ENCODE measurements around the gene ITGAE. TPM values are rescaled to one million over a fixed set of nuclear protein-coding genes. Genes with fewer than 3 reads are reported as not detected.

Gene ITGAE
- total RNA-seq, 4 donors from 2014 or later = 8.3 to 13.9 (median 9.6) TPM

GRCh38 chr17:3799181-3799945 is 1.6 kb downstream of the ITGAE start:
- DNase-seq (ENCODE audit: low spot score in 2 of 2) = no peak
- H3K4me3 ChIP-seq (ENCODE audit: low read depth, poor library complexity, severe bottlenecking) = no peak overlapping the region
- TF ChIP-seq POLR2A (IDR thresholded peaks at IDR 0.05) = no peak
- TF ChIP-seq, protein P1, sequence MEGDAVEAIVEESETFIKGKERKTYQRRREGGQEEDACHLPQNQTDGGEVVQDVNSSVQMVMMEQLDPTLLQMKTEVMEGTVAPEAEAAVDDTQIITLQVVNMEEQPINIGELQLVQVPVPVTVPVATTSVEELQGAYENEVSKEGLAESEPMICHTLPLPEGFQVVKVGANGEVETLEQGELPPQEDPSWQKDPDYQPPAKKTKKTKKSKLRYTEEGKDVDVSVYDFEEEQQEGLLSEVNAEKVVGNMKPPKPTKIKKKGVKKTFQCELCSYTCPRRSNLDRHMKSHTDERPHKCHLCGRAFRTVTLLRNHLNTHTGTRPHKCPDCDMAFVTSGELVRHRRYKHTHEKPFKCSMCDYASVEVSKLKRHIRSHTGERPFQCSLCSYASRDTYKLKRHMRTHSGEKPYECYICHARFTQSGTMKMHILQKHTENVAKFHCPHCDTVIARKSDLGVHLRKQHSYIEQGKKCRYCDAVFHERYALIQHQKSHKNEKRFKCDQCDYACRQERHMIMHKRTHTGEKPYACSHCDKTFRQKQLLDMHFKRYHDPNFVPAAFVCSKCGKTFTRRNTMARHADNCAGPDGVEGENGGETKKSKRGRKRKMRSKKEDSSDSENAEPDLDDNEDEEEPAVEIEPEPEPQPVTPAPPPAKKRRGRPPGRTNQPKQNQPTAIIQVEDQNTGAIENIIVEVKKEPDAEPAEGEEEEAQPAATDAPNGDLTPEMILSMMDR (IDR thresholded peaks at IDR 0.05) = no peak
- WGBS, 2 donors = 81 to 86% methylated on average over 12 of the region's 12 CpGs
- intact Hi-C loops (cut with DNase I; ENCODE audit: low total_unique reads) = no loop called here

DNA sequence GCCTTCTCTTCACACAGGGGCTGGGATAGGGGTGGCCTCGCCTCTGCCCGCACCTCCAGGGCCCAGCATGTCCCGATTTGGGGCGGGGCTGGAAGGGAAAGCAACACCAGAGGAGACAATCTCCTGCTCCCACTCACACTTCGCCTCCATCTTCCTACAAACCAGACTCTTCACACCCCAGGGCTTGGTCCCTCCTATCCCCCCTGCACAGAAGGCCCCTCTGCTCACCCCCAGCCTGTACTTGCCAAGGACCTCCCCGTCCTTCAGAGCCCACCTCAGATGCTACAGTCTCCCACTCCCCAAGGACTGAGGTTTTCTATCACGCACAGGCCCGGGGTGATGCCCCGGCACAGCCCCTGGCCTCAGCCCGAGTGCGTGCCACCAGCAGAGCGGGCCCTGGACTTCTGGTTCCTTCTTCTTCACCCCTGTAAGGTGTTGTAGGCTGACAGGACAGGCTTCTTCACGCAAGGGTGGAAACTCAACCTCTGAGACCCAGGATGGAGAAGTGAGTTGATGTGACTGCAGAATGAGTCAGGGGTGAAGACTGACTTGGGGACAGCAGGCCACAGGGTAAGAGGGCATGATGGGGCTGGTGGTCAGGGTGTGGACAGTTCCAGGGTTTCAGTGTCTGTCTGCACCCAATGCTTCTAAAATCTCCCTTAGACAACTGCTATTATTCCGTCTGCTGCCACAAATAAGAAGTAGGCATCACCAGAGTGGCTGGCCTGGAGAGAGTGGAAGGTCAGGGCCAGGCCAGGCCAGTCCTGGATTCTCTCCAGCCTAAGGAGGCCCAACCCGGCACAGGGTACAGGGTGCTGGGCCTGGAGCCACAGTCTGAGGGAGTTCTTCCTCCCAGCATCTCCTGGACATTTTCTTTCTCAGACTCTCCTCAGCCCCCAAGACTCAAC is 2.5 kb downstream of the ITGAE start:
- intact Hi-C loops (cut with DNase I; ENCODE audit: low total_unique reads) = no loop called here
- no peak for DNase-seq (ENCODE audit: low spot score in 2 of 2)
- no peak for TF ChIP-seq POLR2A (IDR thresholded peaks at IDR 0.05)
- TF ChIP-seq, protein P1 (IDR thresholded peaks at IDR 0.05) = no peak
- H3K4me3 ChIP-seq (ENCODE audit: low read depth, poor library complexity, severe bottlenecking) = no peak overlapping the region
- 77 to 82% methylated on average over 15 of the region's 15 CpGs for WGBS, 2 donors

DNA sequence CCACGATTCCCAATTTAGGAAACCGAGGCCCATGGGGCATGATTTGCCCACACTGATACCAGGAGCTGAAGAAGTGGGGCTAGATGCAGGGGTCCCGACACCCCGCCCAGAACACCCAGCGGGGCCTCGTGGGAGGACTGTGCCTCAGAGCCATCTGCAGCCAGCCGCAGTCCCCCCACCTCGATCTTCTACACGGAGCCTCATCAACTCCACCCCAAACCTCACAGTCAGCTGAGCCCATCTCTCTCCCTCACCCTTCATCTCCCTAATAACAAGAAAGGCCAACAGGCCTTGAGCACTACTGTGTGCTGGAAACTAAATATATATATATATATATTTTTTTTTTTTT is 4.2 kb downstream of the ITGAE start:
- 72 to 90% methylated on average over 9 of the region's 9 CpGs for WGBS, 2 donors
- intact Hi-C loops (cut with DNase I; ENCODE audit: low total_unique reads) = no loop called here
- no peak for DNase-seq (ENCODE audit: low spot score in 2 of 2)
- H3K4me3 ChIP-seq (ENCODE audit: low read depth, poor library complexity, severe bottlenecking) = no peak overlapping the region
- TF ChIP-seq POLR2A (IDR thresholded peaks at IDR 0.05) = no peak
- TF ChIP-seq, protein P1 (IDR thresholded peaks at IDR 0.05) = no peak

DNA sequence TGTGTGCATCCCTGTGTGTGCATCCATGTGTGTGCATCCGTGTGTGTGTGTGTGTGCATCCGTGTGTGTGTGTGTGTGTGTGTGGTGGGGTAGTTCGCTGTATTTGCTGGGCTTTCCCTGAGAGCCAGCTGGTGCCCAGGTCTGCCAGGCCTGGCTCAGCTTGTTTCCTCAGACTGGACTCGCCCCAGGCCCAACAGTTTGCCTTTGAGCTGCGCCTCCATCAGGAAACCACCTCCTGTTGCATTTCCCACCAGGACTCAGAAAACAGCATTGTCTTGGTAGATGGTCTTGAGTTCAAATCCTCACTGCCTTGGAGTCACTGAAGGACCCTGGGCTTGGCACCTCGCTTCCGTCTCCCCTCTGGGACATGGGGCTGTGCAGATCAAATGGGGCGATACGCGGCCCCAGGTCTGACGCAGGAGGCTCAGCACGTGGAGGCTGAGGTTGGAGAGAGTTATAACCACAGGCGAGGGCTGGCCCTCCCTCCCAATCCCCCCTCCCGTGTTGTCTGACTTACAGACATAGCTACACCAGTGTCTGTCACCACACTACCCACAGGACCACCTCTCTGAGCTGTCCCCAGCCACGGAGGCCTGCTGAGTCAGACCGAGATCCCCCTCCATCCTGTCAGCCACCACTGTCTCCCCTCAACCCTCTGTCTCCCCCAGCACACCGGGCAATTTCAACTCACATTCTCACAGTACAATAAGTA is 4.7 kb downstream of the ITGAE start:
- 80 to 83% methylated on average over 17 of the region's 17 CpGs for WGBS, 2 donors
- intact Hi-C loops (cut with DNase I; ENCODE audit: low total_unique reads) = no loop called here
- H3K4me3 ChIP-seq (ENCODE audit: low read depth, poor library complexity, severe bottlenecking) = no peak overlapping the region
- TF ChIP-seq, protein P1 (IDR thresholded peaks at IDR 0.05) = no peak
- TF ChIP-seq POLR2A (IDR thresholded peaks at IDR 0.05) = no peak
- no peak for DNase-seq (ENCODE audit: low spot score in 2 of 2)

DNA sequence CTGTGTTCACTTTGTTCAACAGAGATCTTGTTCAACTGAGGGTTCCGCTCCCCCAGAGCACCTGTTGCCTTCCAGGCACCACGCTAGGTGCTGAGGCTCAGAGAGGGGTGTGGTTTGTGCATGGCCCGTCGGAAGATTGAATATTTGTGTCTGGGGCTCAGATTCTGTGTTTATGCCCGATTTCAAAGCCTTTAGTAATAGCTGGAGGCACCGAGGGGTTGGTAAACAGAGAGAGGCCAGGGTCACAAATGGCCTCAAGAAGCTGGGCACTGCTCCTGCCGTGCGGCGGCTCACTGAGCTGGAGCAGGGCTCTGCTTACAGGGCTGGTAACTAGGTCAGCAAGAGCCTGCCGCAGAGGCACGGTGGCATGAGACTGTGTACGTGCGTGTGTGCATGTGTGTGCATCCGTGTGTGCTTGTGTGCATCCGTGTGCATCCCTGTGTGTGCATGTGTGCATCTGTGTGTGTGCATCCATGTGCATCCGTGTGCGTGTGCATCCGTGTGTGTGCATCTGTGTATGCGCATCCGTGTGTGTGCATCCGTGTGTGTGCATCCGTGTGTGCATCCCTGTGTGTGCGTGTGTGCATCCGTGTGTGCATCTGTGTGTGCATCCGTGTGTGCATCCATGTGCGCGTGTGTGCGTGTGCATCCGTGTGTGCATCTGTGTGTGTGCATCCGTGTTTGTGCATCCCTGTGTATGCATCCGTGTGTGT is 5.4 kb downstream of the ITGAE start:
- 77 to 80% methylated on average over 30 to 31 of the region's 31 CpGs for WGBS, 2 donors
- intact Hi-C loops (cut with DNase I; ENCODE audit: low total_unique reads) = no loop called here
- no peak for DNase-seq (ENCODE audit: low spot score in 2 of 2)
- TF ChIP-seq, protein P1 (IDR thresholded peaks at IDR 0.05) = no peak
- no peak for TF ChIP-seq POLR2A (IDR thresholded peaks at IDR 0.05)
- H3K4me3 ChIP-seq (ENCODE audit: low read depth, poor library complexity, severe bottlenecking) = no peak overlapping the region

Data from lower leg skin (tissue), 4 donors.